SK-N-SH (cell line): ENCODE measurements around the gene SPTBN2. TPM values are rescaled to one million over a fixed set of nuclear protein-coding genes. Genes with fewer than 3 reads are reported as not detected.
A peak's percentile ranks its signal among the peaks of the same experiment; 100 is the strongest.

Experiments used
- CTCF ChIA-PET: fragments of 300-600, 350-600 bp; formaldehyde crosslinking; extraction: SDS; loops from one replicate; lab custom pipeline; 2021; lab: Yijun Ruan, JAX
- POLR2A ChIA-PET: fragments of 350-600 bp; sonication (Branson Sonifier 250); formaldehyde crosslinking; extraction: SDS; loops from one replicate; lab custom pipeline; 2020; ENCODE audit warnings: antibody characterized with exemption, inconsistent platforms; lab: Yijun Ruan, JAX
- DNase-seq: peaks from one replicate; pipeline ENCODE4 v3.0.0; 2012
- H2AFZ ChIP-seq: fragments of 200-600 bp; sonication (generic); 2 replicates; pipeline ENCODE4 v1.8.1; 2016; ENCODE audit warnings: antibody characterized with exemption, mild to moderate bottlenecking, low read depth
- H3F3A ChIP-seq: fragments of 200-600 bp; sonication (generic); replicated peaks from 2 replicates; pipeline ENCODE3; 2016; ENCODE audit warnings: antibody characterized with exemption, mild to moderate bottlenecking; ENCODE audit not compliant: insufficient read depth
- H3K27ac ChIP-seq, 2 experiments: fragments of 200-500 bp in 1 of 2; fragments of 200-600 bp in 1 of 2; sonication (Bioruptor generic) in 1 of 2; sonication (generic), shearing (Covaris generic) in 1 of 2; 2 replicates each; pipeline versions ENCODE4 v1.5.1 to v1.6.1; 2014 to 2016; ENCODE audit warnings: low read depth in 2 of 2, inconsistent platforms in 1 of 2, low read length in 1 of 2, mild to moderate bottlenecking in 1 of 2, mixed read lengths in 1 of 2
- H3K27me3 ChIP-seq: fragments of 200-600 bp; sonication (generic), shearing (Covaris generic); 2 replicates; pipeline ENCODE4 v1.6.1; 2016; ENCODE audit warnings: mixed run types; ENCODE audit not compliant: insufficient read depth
- H3K36me3 ChIP-seq, 2 experiments: fragments of 200-500 bp in 1 of 2; fragments of 200-600 bp in 1 of 2; sonication (Bioruptor generic) in 1 of 2; sonication (generic) in 1 of 2; replicated peaks in 1 of 2; 2 replicates each; pipeline versions ENCODE3 to v1.5.1; 2014 to 2016; ENCODE audit warnings: low read length in 1 of 2, mild to moderate bottlenecking in 1 of 2; ENCODE audit not compliant: insufficient read depth in 2 of 2, control insufficient read depth in 1 of 2
- H3K4me1 ChIP-seq, 2 experiments: fragments of 200-500 bp in 1 of 2; fragments of 200-600 bp in 1 of 2; sonication (Bioruptor generic) in 1 of 2; sonication (generic), shearing (Covaris generic) in 1 of 2; 2 replicates each; pipeline versions ENCODE4 v1.5.1 to v1.6.1; 2014 to 2016; ENCODE audit warnings: low read depth in 1 of 2, low read length in 1 of 2, mixed run types in 1 of 2; ENCODE audit not compliant: insufficient read depth in 2 of 2, control insufficient read depth in 1 of 2
- H3K4me2 ChIP-seq: fragments of 200-600 bp; sonication (generic), shearing (Covaris generic); 2 replicates; pipeline ENCODE4 v1.6.1; 2017; ENCODE audit warnings: mixed run types
- H3K4me3 ChIP-seq, 2 experiments: fragments of 200-500 bp in 1 of 2; fragments of 200-600 bp in 1 of 2; sonication (Bioruptor generic) in 1 of 2; sonication (generic), shearing (Covaris generic) in 1 of 2; 2 replicates each; pipeline versions ENCODE4 v1.5.1 to v1.8.1; 2014 to 2016; ENCODE audit warnings: low read depth in 2 of 2, inconsistent platforms in 1 of 2, low read length in 1 of 2, mild to moderate bottlenecking in 1 of 2, mixed read lengths in 1 of 2, moderate library complexity in 1 of 2
- H3K79me2 ChIP-seq: fragments of 200-600 bp; sonication (generic); 2 replicates; pipeline ENCODE4 v1.8.1; 2017; ENCODE audit warnings: mild to moderate bottlenecking; ENCODE audit not compliant: insufficient read depth
- H3K9ac ChIP-seq: fragments of 200-600 bp; sonication (generic); 2 replicates; pipeline ENCODE4 v1.6.1; 2017; ENCODE audit warnings: mixed run types
- H3K9me2 ChIP-seq: fragments of 200-600 bp; sonication (generic); 2 replicates; pipeline ENCODE4 v1.6.1; 2017; ENCODE audit warnings: mixed run types
- H3K9me3 ChIP-seq: fragments of 200-600 bp; sonication (generic); 2 replicates; pipeline ENCODE4 v1.6.1; 2017; ENCODE audit warnings: mixed run types, mild to moderate bottlenecking, moderate library complexity
- H4K20me1 ChIP-seq: fragments of 200-600 bp; sonication (generic); 2 replicates; pipeline ENCODE4 v1.6.1; 2017; ENCODE audit warnings: mild to moderate bottlenecking, mixed run types; ENCODE audit not compliant: insufficient read depth
- CHD2 ChIP-seq: fragments of 150-350 bp; IDR thresholded peaks from 2 replicates; pipeline ENCODE4 v1.6.1; 2018; ENCODE audit warnings: low read length; ENCODE audit not compliant: partially characterized antibody
- ELF1 ChIP-seq: IDR thresholded peaks from 2 replicates; pipeline ENCODE4 v1.4.0; 2012
- EP300 ChIP-seq, 2 experiments: IDR thresholded peaks; 2 replicates each; pipeline versions ENCODE4 v1.4.0 to v1.6.1; 2012; ENCODE audit warnings: borderline replicate concordance in 1 of 2, low read depth in 1 of 2, low read length in 1 of 2
- EZH2phosphoT487 ChIP-seq: fragments of 200-600 bp; sonication (generic); IDR thresholded peaks from 2 replicates; pipeline ENCODE4 v1.6.1; 2017; ENCODE audit warnings: low read depth, mixed run types, mild to moderate bottlenecking, antibody characterized with exemption, moderate library complexity, borderline replicate concordance
- FOXM1 ChIP-seq: IDR thresholded peaks from 2 replicates; pipeline ENCODE4 v1.4.0; 2012; ENCODE audit warnings: low read depth, mild to moderate bottlenecking
- MEF2A ChIP-seq: IDR thresholded peaks from 2 replicates; pipeline ENCODE4 v1.4.0; 2012; ENCODE audit warnings: low read depth, borderline replicate concordance
- NFIC ChIP-seq: IDR thresholded peaks from 2 replicates; pipeline ENCODE4 v1.4.0; 2012; ENCODE audit warnings: borderline replicate concordance
- NRF1 ChIP-seq: IDR thresholded peaks from 2 replicates; pipeline ENCODE4 v1.6.1; 2012; ENCODE audit warnings: low read depth, mild to moderate bottlenecking, low read length
- POLR2AphosphoS5 ChIP-seq: IDR thresholded peaks from 2 replicates; pipeline ENCODE4 v1.6.1; 2012; ENCODE audit warnings: low read depth, low read length
- RFX5 ChIP-seq: IDR thresholded peaks from 2 replicates; pipeline ENCODE4 v1.6.1; 2012; ENCODE audit warnings: mild to moderate bottlenecking, improper control_type of control experiment, low read length
- SIN3A ChIP-seq: IDR thresholded peaks from 2 replicates; pipeline ENCODE4 v1.6.1; 2012; ENCODE audit warnings: low read depth, mild to moderate bottlenecking, low read length, moderate library complexity, borderline replicate concordance
- YY1 ChIP-seq: IDR thresholded peaks from 2 replicates; pipeline ENCODE4 v1.4.0; 2012; ENCODE audit warnings: low read depth, mild to moderate bottlenecking
- WGBS: methylation state at CpG from one replicate; pipeline ENCODE4 v1.1.6; 2017; ENCODE audit warnings: low lambda C conversion rate; 5-methylcytosine and 5-hydroxymethylcytosine counted together
- polyA plus RNA-seq, 3 experiments: library from polyadenylated mRNA; depleted of rRNA; stranded (reverse); fragments of >200 nt; gene quantifications; 2 replicates each; pipeline ENCODE4 v1.2.3, GENCODE V29; 2012
- TF ChIP-seq, protein P1 (sequence below): IDR thresholded peaks from 2 replicates; pipeline ENCODE4 v1.4.0; 2012; ENCODE audit warnings: low read depth, borderline replicate concordance
- TF ChIP-seq, protein P2 (sequence below): fragments of 150-350 bp; IDR thresholded peaks from 2 replicates; pipeline ENCODE4 v1.6.1; 2017; ENCODE audit warnings: antibody characterized with exemption, low read length, low read depth, borderline replicate concordance
- TF ChIP-seq, protein P3 (sequence below): IDR thresholded peaks from 2 replicates; pipeline ENCODE4; 2012
- TF ChIP-seq, protein P4 (sequence below): fragments of 150-350 bp; IDR thresholded peaks from 2 replicates; pipeline ENCODE4 v1.6.1; 2016; ENCODE audit warnings: mild to moderate bottlenecking, low read depth, low read length

Gene SPTBN2
- polyA plus RNA-seq, 1 of the 3 experiments (the other 2 are of a cell fraction): 19.7 TPM

DNA sequence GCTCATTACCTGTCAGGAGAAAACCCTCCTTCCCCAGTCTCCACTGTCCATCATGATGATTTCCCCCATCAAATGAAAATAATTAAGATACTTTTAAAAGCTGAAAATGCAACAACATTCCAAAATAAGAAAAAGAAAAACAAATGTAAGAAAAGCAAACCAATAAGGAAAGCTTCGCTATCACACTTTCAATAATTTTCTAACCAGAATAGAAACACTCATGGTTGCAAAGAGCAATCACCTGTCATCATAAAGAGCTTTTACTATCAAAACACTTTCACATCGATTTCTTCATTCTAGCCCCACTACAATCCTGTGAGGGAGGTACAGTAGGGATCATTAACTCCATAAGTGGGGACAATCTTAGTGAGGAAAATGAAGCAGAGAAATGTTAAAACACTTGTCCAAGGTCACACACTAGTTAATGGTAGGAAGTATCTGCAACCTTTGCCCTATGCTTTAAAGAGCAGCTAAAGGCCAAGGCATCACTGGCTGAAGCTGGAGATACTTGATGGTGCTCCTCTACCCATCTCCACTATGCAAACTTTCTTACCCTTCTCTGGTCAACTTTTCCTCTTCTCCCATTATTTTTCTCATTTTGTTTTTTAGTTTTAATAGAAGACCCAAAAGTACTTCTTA lies 53.9 kb downstream of the SPTBN2 start:
- TF ChIP-seq CHD2 (no peak), EZH2phosphoT487 (no peak), SIN3A (no peak), MEF2A (no peak), ELF1 (no peak), RFX5 (no peak), YY1 (no peak), EP300 (IDR thresholded peaks at IDR 0.05; ENCODE audit: borderline replicate concordance in 1 of 2, low read depth in 1 of 2, low read length in 1 of 2) (no peak), POLR2AphosphoS5 (no peak; the same call in 1 of the 2 replicates), NRF1 (no peak), NFIC (no peak), FOXM1 (no peak)
- TF ChIP-seq, protein P1, sequence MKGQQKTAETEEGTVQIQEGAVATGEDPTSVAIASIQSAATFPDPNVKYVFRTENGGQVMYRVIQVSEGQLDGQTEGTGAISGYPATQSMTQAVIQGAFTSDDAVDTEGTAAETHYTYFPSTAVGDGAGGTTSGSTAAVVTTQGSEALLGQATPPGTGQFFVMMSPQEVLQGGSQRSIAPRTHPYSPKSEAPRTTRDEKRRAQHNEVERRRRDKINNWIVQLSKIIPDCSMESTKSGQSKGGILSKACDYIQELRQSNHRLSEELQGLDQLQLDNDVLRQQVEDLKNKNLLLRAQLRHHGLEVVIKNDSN: no peak
- TF ChIP-seq, protein P2, sequence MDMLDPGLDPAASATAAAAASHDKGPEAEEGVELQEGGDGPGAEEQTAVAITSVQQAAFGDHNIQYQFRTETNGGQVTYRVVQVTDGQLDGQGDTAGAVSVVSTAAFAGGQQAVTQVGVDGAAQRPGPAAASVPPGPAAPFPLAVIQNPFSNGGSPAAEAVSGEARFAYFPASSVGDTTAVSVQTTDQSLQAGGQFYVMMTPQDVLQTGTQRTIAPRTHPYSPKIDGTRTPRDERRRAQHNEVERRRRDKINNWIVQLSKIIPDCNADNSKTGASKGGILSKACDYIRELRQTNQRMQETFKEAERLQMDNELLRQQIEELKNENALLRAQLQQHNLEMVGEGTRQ: no peak
- TF ChIP-seq, protein P3, sequence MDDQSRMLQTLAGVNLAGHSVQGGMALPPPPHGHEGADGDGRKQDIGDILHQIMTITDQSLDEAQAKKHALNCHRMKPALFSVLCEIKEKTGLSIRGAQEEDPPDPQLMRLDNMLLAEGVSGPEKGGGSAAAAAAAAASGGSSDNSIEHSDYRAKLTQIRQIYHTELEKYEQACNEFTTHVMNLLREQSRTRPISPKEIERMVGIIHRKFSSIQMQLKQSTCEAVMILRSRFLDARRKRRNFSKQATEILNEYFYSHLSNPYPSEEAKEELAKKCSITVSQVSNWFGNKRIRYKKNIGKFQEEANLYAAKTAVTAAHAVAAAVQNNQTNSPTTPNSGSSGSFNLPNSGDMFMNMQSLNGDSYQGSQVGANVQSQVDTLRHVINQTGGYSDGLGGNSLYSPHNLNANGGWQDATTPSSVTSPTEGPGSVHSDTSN: no peak
- TF ChIP-seq, protein P4, sequence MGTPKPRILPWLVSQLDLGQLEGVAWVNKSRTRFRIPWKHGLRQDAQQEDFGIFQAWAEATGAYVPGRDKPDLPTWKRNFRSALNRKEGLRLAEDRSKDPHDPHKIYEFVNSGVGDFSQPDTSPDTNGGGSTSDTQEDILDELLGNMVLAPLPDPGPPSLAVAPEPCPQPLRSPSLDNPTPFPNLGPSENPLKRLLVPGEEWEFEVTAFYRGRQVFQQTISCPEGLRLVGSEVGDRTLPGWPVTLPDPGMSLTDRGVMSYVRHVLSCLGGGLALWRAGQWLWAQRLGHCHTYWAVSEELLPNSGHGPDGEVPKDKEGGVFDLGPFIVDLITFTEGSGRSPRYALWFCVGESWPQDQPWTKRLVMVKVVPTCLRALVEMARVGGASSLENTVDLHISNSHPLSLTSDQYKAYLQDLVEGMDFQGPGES: no peak
- H3K79me2 ChIP-seq: peaks cover 70% of the 10 kb centered on the region
- peaks cover 10% of the 10 kb centered on the region for H4K20me1 ChIP-seq
- CTCF ChIA-PET: interaction anchor here (1.3 kb wide), 1 partner anchor 95 kb away, joined by 5 read pairs; no protein-coding TSS in a partner anchor
- 64% methylated on average over 2 of the region's 2 CpGs for WGBS
- no peak overlapping the region for H2AFZ ChIP-seq
- H3K4me2 ChIP-seq: peak overlapping the region; percentile 88; the same call in 1 of the 2 replicates
- no peak overlapping the region for H3K4me3 ChIP-seq
- H3K9ac ChIP-seq: no peak overlapping the region
- POLR2A ChIA-PET: no interaction called here
- H3K4me1 ChIP-seq: peaks cover 20 to 21% of the 10 kb centered on the region in 2 experiments
- DNase-seq: no peak
- no peaks in the 10 kb centered on the region for H3K9me3 ChIP-seq
- H3K27me3 ChIP-seq: no peaks in the 10 kb centered on the region
- no peak overlapping the region for H3K27ac ChIP-seq
- H3K9me2 ChIP-seq: no peaks in the 10 kb centered on the region
- peaks cover 19 to 31% of the 10 kb centered on the region in 2 experiments for H3K36me3 ChIP-seq
- H3F3A ChIP-seq: peaks cover 29% of the 10 kb centered on the region
